SK-N-SH (cell line): ENCODE results near the gene CABLES2.

Source experiments
- EZH2phosphoT487 ChIP-seq: fragments of 200-600 bp; sonication (generic); IDR thresholded peaks from 2 replicates; pipeline ENCODE4 v1.6.1; 2017; ENCODE audit warnings: low read depth, mixed run types, mild to moderate bottlenecking, antibody characterized with exemption, moderate library complexity, borderline replicate concordance
- SIN3A ChIP-seq: IDR thresholded peaks from 2 replicates; pipeline ENCODE4 v1.6.1; 2012; ENCODE audit warnings: low read depth, mild to moderate bottlenecking, low read length, moderate library complexity, borderline replicate concordance
- TF ChIP-seq, protein P1 (sequence below): fragments of 200-600 bp; sonication (generic); IDR thresholded peaks from 2 replicates; pipeline ENCODE4 v1.6.1; 2017; ENCODE audit warnings: antibody characterized with exemption, mild to moderate bottlenecking, moderate library complexity

- TF ChIP-seq, protein P1, sequence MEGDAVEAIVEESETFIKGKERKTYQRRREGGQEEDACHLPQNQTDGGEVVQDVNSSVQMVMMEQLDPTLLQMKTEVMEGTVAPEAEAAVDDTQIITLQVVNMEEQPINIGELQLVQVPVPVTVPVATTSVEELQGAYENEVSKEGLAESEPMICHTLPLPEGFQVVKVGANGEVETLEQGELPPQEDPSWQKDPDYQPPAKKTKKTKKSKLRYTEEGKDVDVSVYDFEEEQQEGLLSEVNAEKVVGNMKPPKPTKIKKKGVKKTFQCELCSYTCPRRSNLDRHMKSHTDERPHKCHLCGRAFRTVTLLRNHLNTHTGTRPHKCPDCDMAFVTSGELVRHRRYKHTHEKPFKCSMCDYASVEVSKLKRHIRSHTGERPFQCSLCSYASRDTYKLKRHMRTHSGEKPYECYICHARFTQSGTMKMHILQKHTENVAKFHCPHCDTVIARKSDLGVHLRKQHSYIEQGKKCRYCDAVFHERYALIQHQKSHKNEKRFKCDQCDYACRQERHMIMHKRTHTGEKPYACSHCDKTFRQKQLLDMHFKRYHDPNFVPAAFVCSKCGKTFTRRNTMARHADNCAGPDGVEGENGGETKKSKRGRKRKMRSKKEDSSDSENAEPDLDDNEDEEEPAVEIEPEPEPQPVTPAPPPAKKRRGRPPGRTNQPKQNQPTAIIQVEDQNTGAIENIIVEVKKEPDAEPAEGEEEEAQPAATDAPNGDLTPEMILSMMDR = no peak
- no peak for TF ChIP-seq EZH2phosphoT487
- TF ChIP-seq SIN3A = no peak
These were observed 22.6 kb upstream of the CABLES2 start for GRCh38 chr20:62429455-62430310.
